Measurements from ENCODE around the gene CPTP.

Gene CPTP

GRCh38 chr1:1356166-1356795 lies 31.7 kb downstream of the CPTP start:
- Histone ChIP-seq H3K27ac (ENCODE audit: low read depth, low read length, severe bottlenecking) (peak overlapping the region; percentile 5), H3K4me1 (ENCODE audit: control insufficient read depth, insufficient read depth, low read length, poor library complexity, severe bottlenecking) (peaks cover 49% of the 10 kb centered on the region), H3K36me3 (ENCODE audit: control insufficient read depth, insufficient read depth, low read length) (peaks cover 20% of the 10 kb centered on the region), H3K9me3 (ENCODE audit: control insufficient read depth, low read length) (no peaks in the 10 kb centered on the region), H3K4me3 (ENCODE audit: extremely low read depth, insufficient read depth, low read length, poor library complexity, severe bottlenecking) (peak overlapping the region; percentile 88)
- WGBS, 2 experiments (ENCODE audit: insufficient coverage in 2 of 2): 93% methylated on average over 4 of the region's 8 CpGs; no CpG with 5 or more reads in 1 of the 2 experiments

GRCh38 chr1:1356796-1357401 lies 32.3 kb downstream of the CPTP start:
- 75 to 80% methylated on average over 23 to 25 of the region's 26 CpGs for WGBS, 2 experiments (ENCODE audit: insufficient coverage in 2 of 2)
- Histone ChIP-seq H3K4me1 (ENCODE audit: control insufficient read depth, insufficient read depth, low read length, poor library complexity, severe bottlenecking) (peaks cover 49% of the 10 kb centered on the region), H3K27ac (ENCODE audit: low read depth, low read length, severe bottlenecking) (no peak overlapping the region), H3K9me3 (ENCODE audit: control insufficient read depth, low read length) (no peaks in the 10 kb centered on the region), H3K4me3 (ENCODE audit: extremely low read depth, insufficient read depth, low read length, poor library complexity, severe bottlenecking) (peak overlapping the region; percentile 88), H3K36me3 (ENCODE audit: control insufficient read depth, insufficient read depth, low read length) (peaks cover 20% of the 10 kb centered on the region)

GRCh38 chr1:1357871-1358432 lies 33.4 kb downstream of the CPTP start:
- H3K36me3 ChIP-seq (ENCODE audit: control insufficient read depth, insufficient read depth, low read length): peaks cover 15% of the 10 kb centered on the region
- peak overlapping the region; percentile 97 for H3K27ac ChIP-seq (ENCODE audit: low read depth, low read length, severe bottlenecking)
- H3K9me3 ChIP-seq (ENCODE audit: control insufficient read depth, low read length): no peaks in the 10 kb centered on the region
- H3K4me1 ChIP-seq (ENCODE audit: control insufficient read depth, insufficient read depth, low read length, poor library complexity, severe bottlenecking): peaks cover 46% of the 10 kb centered on the region
- 8 to 13% methylated on average over 14 to 16 of the region's 18 CpGs for WGBS, 2 experiments (ENCODE audit: insufficient coverage in 2 of 2)
- peak overlapping the region; percentile 88 for H3K4me3 ChIP-seq (ENCODE audit: extremely low read depth, insufficient read depth, low read length, poor library complexity, severe bottlenecking)

GRCh38 chr1:1358433-1359271 lies 34.0 kb downstream of the CPTP start, which contains the start of gene MXRA8:
Gene MXRA8, minus strand, starts transcription at chr1:1358555. Its CDS starts 51 bp downstream, at chr1:1358504.
- Histone ChIP-seq H3K27ac (ENCODE audit: low read depth, low read length, severe bottlenecking) (peak within 1 kb of the TSS; percentile 97), H3K4me1 (ENCODE audit: control insufficient read depth, insufficient read depth, low read length, poor library complexity, severe bottlenecking) (peaks cover 39% of the 10 kb centered on the region)

GRCh38 chr1:1359308-1359663 lies 34.7 kb downstream of the CPTP start:
- Histone ChIP-seq H3K27ac (ENCODE audit: low read depth, low read length, severe bottlenecking) (peak overlapping the region; percentile 97), H3K9me3 (ENCODE audit: control insufficient read depth, low read length) (no peaks in the 10 kb centered on the region), H3K4me3 (ENCODE audit: extremely low read depth, insufficient read depth, low read length, poor library complexity, severe bottlenecking) (no peak overlapping the region), H3K4me1 (ENCODE audit: control insufficient read depth, insufficient read depth, low read length, poor library complexity, severe bottlenecking) (peaks cover 39% of the 10 kb centered on the region), H3K36me3 (ENCODE audit: control insufficient read depth, insufficient read depth, low read length) (peaks cover 3% of the 10 kb centered on the region)
- 81 to 83% methylated on average over 3 to 4 of the region's 6 CpGs for WGBS, 2 experiments (ENCODE audit: insufficient coverage in 2 of 2)

More at GRCh38 chr1:1358433-1359271, 34.0 kb downstream of the CPTP start, which contains the start of gene MXRA8:
- H3K4me3 ChIP-seq (ENCODE audit: extremely low read depth, insufficient read depth, low read length, poor library complexity, severe bottlenecking): peak within 1 kb of the TSS; percentile 88
- WGBS, 2 experiments (ENCODE audit: insufficient coverage in 2 of 2): 49 to 57% methylated on average over 19 of the region's 29 CpGs
- H3K36me3 ChIP-seq (ENCODE audit: control insufficient read depth, insufficient read depth, low read length): peaks cover 9% of the 10 kb centered on the region
- no peaks in the 10 kb centered on the region for H3K9me3 ChIP-seq (ENCODE audit: control insufficient read depth, low read length)

GRCh38 chr1:1359664-1360468 lies 35.3 kb downstream of the CPTP start:
- no peak overlapping the region for H3K4me3 ChIP-seq (ENCODE audit: extremely low read depth, insufficient read depth, low read length, poor library complexity, severe bottlenecking)
- H3K9me3 ChIP-seq (ENCODE audit: control insufficient read depth, low read length): no peaks in the 10 kb centered on the region
- WGBS, 2 experiments (ENCODE audit: insufficient coverage in 2 of 2): 79 to 80% methylated on average over 16 to 26 of the region's 28 CpGs
- peak overlapping the region; percentile 97 for H3K27ac ChIP-seq (ENCODE audit: low read depth, low read length, severe bottlenecking)
- H3K4me1 ChIP-seq (ENCODE audit: control insufficient read depth, insufficient read depth, low read length, poor library complexity, severe bottlenecking): peaks cover 39% of the 10 kb centered on the region
- H3K36me3 ChIP-seq (ENCODE audit: control insufficient read depth, insufficient read depth, low read length): no peaks in the 10 kb centered on the region

GRCh38 chr1:1360506-1361169 lies 36.0 kb downstream of the CPTP start:
- no peaks in the 10 kb centered on the region for H3K36me3 ChIP-seq (ENCODE audit: control insufficient read depth, insufficient read depth, low read length)
- 62 to 68% methylated on average over 17 to 19 of the region's 20 CpGs for WGBS, 2 experiments (ENCODE audit: insufficient coverage in 2 of 2)
- H3K4me1 ChIP-seq (ENCODE audit: control insufficient read depth, insufficient read depth, low read length, poor library complexity, severe bottlenecking): peaks cover 39% of the 10 kb centered on the region
- peak overlapping the region; percentile 97 for H3K27ac ChIP-seq (ENCODE audit: low read depth, low read length, severe bottlenecking)
- no peaks in the 10 kb centered on the region for H3K9me3 ChIP-seq (ENCODE audit: control insufficient read depth, low read length)
- no peak overlapping the region for H3K4me3 ChIP-seq (ENCODE audit: extremely low read depth, insufficient read depth, low read length, poor library complexity, severe bottlenecking)

GRCh38 chr1:1361233-1361981 lies 36.8 kb downstream of the CPTP start:
- peaks cover 7% of the 10 kb centered on the region for H3K9me3 ChIP-seq (ENCODE audit: control insufficient read depth, low read length)
- WGBS, 2 experiments (ENCODE audit: insufficient coverage in 2 of 2): 80 to 88% methylated on average over 24 to 30 of the region's 35 CpGs
- H3K4me1 ChIP-seq (ENCODE audit: control insufficient read depth, insufficient read depth, low read length, poor library complexity, severe bottlenecking): peaks cover 34% of the 10 kb centered on the region
- H3K36me3 ChIP-seq (ENCODE audit: control insufficient read depth, insufficient read depth, low read length): no peaks in the 10 kb centered on the region
- peak overlapping the region; percentile 97 for H3K27ac ChIP-seq (ENCODE audit: low read depth, low read length, severe bottlenecking)
- no peak overlapping the region for H3K4me3 ChIP-seq (ENCODE audit: extremely low read depth, insufficient read depth, low read length, poor library complexity, severe bottlenecking)

- peaks cover 13% of the 10 kb centered on the region for H3K9me3 ChIP-seq (ENCODE audit: control insufficient read depth, low read length)
- H3K27ac ChIP-seq (ENCODE audit: low read depth, low read length, severe bottlenecking): peak overlapping the region; percentile 97
- H3K4me3 ChIP-seq (ENCODE audit: extremely low read depth, insufficient read depth, low read length, poor library complexity, severe bottlenecking): no peak overlapping the region
- WGBS, 2 experiments (ENCODE audit: insufficient coverage in 2 of 2): 40 to 42% methylated on average over 8 to 9 of the region's 13 CpGs
- peaks cover 31% of the 10 kb centered on the region for H3K4me1 ChIP-seq (ENCODE audit: control insufficient read depth, insufficient read depth, low read length, poor library complexity, severe bottlenecking)
- H3K36me3 ChIP-seq (ENCODE audit: control insufficient read depth, insufficient read depth, low read length): no peaks in the 10 kb centered on the region
These were observed 37.4 kb downstream of the CPTP start for GRCh38 chr1:1361982-1362423.

Data from mesodermal cell (in vitro differentiated cells).